H1 (cell line): ENCODE data around the gene SGMS1. TPM values are rescaled to one million over a fixed set of nuclear protein-coding genes. Genes with fewer than 3 reads are reported as not detected.

ENCODE experiments used
- GTF2F1 ChIP-seq: IDR thresholded peaks from 2 replicates; pipeline ENCODE4 v1.6.1; 2012; ENCODE audit warnings: low read depth, low read length, improper control_type of control experiment, borderline replicate concordance
- TAF1 ChIP-seq: IDR thresholded peaks from 2 replicates; pipeline ENCODE4 v1.6.1; 2011; ENCODE audit warnings: mild to moderate bottlenecking, low read depth, low read length
- TEAD4 ChIP-seq: IDR thresholded peaks from 2 replicates; pipeline ENCODE4 v1.6.1; 2012; ENCODE audit warnings: low read depth, low read length, inconsistent platforms, mixed read lengths
- polyA plus RNA-seq, 7 experiments: library from polyadenylated mRNA; depleted of rRNA in 3 of 7; stranded (reverse) in 5 of 7; unstranded in 2 of 7; fragments of >200 nt in 5 of 7; fragments of 200-250 nt in 2 of 7; gene quantifications; 1 replicate in 5 of 7; 2 replicates in 1 of 7; 4 replicates in 1 of 7; pipeline versions ENCODE4 v1.2.1 to v1.2.3, GENCODE V29; 2011 to 2013; ENCODE audit warnings: missing spikeins in 2 of 7, mixed read lengths in 2 of 7
- total RNA-seq: library from RNA; stranded (reverse); fragmentation: NEBNext Ultra II Directional; extraction: Animal tissue kit (Norgen Biotek cat#: 25700); gene quantifications from 2 replicates; pipeline ENCODE4 v1.2.1, GENCODE V29; 2021

The SGMS1 gene
- total and polyA plus RNA-seq, 2 of the 8 experiments (the other 6 are each of a cell fraction or from before 2014, with no cell fraction given), result 6.0 to 15.6 TPM

DNA sequence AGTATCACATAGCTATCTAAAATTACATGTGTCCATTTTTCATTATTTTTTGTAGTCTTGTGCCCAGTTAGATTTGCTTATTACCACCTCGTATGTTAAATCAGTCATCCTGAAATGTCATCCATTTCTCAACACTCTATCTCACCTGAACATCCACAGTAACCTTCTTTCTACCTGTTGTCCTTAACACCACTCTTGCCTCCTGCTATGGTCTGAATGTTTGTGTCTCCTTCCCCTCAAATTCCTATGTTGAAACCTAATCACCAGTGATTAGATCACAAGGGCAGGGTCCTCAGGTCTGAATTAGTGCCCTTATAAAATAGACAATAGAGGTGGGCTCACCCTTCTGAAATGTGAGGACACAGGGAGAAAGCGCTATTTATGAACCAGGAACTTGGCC lies 292.3 kb downstream of the SGMS1 start (continued):
- no peak for TF ChIP-seq TEAD4
- no peak for TF ChIP-seq GTF2F1
- TF ChIP-seq TAF1, result no peak
- TF ChIP-seq, all 59 proteins: peak for 0
